NCI-H345 (cell line): ENCODE results near the gene ADAM12.

Experiments
- DNase-seq: peaks from one replicate; lab custom pipeline; 2025; lab: John Stamatoyannopoulos, UW

ADAM12 gene

DNA sequence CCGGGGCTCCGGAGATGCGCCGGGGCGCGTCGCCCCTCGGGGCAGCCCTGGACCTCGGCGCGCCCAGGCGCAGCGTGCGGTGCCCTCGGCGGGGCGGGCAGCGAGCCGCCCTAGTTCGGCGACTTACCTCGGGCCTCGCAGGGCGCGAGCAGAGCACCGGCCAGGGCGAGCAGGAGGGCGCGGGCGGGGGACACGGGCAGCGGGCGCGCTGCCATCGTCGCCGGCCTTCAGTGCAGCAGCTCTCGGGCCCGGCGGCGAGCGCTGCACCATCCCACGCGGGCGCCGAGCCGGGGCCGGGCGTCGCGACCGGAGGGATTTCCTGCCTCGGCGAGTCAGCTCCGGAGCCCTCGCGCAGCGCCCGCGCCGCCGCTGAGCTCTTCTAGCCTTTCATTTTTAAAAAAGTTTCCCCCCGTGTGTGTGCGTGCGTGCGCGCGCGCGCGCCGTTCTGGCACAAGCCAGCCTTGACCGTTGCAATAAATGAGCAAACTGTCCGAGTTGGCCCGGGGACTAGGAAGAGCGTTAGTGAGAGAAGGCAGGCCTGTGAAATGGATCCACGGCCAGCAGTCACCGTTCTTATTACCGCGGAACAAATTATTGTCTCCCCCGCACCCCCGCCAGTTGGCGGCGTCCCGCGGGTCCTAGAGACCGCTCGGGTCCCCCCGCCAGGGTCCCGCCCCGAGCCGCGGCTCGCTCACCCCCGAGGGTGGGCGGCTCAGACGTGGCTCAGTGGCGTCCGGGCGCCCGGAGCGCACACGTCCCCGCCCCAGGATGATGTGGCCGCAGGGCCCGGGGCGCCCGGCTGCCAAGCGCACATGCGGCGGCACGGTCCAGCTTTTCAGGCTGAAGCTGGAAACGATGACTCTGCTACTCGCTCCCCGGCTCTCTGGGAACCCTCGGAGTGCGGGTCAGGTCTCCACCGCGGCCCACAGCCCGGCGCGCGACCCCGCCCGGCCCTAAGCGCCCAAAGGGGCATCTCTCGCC is at the start of gene ADAM12:
ADAM12 (minus strand) TSS at position 547 of the 981 bp plus-strand sequence; CDS start at position 215, 332 bp downstream.
- no peak for DNase-seq

GRCh38 chr10:126437635-126438406 is 49.5 kb upstream of the ADAM12 start:
- peak; percentile 30 for DNase-seq

DNA sequence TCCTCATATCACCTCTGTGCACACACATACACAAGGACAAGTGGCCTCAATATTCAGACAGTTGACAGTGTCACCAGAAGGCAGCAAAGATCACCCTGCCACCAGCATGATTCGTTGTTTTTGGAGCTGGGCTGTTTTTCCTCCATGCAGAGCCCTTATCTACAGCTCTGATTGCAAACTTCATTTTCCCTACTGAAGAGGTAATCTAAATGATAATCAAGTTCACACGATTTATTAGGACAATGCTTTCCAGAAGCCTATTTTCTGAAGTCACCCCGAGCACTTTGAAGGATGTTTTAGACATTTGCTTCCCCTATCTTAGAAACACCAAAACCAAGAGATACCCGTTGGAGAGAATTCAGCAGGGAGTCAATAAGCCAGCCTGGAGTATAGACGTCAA is 46.0 kb upstream of the ADAM12 start:
- DNase-seq: no peak

DNA sequence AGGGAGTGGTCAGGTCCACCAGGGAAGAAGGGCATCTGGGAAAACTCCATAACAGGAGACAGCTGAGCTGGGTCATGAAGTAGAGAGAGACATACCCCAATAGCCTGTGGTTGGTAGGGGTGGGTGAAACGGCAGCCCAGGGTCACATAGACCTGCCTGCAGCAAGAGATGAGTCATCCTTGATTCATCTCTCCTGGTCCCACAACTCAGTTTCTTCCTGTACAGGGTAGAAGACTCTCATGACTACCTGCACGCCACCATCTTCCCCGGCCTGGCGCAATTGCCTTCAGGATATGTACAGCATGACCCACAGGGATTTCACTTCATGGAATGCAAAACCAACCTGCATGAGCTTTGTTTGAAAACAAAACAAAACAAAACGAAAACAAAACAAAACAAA is 45.1 kb upstream of the ADAM12 start:
- DNase-seq: no peak

- DNase-seq: no peak
Measured at GRCh38 chr10:126432507-126432906, 44.2 kb upstream of the ADAM12 start.

DNA sequence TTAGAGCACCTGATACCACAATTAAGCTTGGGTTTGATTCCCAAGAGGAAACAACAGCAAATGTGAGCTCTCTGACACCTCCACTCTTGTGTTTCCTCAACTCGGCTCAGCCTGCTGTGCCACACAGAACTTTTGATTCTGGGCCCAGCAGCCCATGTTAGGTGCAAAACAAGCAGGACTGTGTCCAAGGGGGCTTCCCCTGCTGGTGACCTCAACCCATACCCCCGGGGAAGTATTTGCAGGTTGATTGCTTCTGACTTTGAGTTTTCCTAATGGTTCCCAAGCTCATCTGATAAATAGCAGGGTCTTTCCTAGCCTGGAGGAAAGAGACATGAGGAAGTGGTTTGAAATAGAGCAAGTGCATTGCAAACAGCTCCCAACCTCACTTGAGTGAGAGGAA is 43.5 kb upstream of the ADAM12 start:
- no peak for DNase-seq

DNA sequence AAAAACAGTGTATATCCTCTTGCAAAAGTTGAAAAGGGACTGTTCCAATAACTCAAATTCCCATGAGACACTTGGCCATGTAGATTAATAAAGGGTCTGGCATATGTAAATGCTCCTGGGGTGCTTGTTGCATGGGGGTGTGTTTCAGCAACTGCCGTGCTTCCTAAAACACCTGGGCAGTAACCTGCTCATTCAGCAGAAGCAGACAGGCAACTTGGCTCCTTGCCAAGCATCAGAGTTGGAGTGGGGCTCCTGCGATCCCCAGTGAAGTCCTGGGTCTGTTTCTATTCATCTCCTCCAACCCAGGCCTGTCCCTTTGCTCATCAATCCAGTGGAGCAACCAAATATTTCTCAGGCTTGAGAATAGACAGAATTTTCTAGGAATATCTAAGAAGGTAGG is 42.2 kb upstream of the ADAM12 start:
- peak; percentile 59 for DNase-seq

DNA sequence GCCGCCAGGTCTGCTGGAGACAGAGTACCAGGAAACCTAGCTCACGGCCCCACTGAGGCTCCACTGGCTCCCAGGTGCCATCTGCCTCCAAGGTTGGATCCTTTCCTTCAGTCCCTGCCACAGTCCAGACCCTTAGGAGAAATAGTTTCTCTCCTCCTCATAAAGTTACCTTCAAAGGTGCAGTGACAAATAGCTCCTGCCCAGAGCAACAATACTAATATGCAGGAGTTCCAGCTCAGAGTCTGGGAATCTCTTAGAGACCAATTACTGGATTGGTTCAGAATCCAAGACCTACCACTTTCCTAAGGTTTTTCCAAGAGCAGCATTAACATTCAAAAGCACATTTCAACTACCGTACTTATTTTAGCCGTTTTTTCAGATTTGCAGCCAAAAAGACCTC is 41.0 kb upstream of the ADAM12 start:
- no peak for DNase-seq

GRCh38 chr10:126425489-126426065 is 37.3 kb upstream of the ADAM12 start:
- no peak for DNase-seq

GRCh38 chr10:126425032-126425431 is 36.8 kb upstream of the ADAM12 start:
- DNase-seq: no peak

- no peak for DNase-seq
Measured at GRCh38 chr10:126423732-126424491, 35.6 kb upstream of the ADAM12 start.

GRCh38 chr10:126422567-126422966 is 34.3 kb upstream of the ADAM12 start:
- DNase-seq: no peak

DNA sequence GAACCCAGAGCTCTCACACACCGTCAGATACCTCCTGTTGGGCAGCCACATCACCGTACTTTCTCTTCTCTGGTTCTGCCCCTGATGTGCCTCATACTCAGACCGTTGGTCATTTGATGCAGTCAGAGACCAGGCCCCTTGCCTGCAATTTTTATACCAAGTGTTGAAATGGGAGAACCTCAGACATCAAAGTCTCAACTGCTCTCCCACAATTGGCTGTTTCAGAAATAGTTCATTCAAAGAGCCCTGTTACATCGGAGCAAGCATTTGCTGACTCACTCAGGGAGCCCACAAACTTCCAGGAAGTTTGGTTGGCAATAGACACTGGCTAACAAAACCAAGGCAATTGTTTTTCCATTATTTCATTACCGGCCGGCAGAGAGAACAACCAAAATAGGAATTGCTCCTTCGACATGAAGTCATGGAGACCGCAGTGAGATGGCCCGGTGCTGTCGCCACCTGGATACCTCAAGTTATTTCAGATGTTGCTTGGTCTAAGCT is 33.5 kb upstream of the ADAM12 start:
- no peak for DNase-seq

DNA sequence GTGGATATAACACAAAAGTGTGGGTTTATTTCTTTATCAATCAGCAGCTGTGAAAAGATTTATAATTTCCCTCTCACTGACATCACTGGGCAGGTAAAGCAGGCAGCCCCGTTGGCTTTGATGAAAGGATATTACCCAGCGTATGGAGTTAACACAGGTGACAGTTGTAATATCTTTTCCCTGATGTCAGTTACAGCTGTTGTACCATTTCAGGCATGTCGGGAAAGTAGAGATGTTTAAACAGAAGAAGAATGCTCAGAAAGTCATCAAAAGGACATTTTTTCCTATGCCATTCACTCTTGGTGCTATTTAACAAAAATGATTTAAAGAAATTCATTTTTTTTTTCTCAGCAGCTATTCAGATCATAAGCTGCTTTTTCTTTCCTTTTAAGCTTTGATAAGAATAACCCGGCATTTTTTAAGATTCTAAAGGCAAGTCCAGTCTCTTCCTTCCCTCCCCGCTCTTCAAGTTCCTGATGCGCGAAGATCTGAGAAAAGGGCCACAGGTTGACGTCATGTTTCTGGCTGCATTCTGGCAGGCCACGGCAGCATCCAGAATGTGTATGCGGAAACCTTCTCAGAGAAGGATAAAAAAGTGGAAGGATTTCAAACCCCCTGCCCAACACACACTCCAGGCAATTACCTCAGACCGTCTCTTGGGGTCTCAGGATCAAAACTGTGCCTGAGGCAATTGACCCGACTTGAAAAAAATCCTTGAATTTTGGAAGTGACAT is 32.5 kb upstream of the ADAM12 start:
- DNase-seq: no peak

DNA sequence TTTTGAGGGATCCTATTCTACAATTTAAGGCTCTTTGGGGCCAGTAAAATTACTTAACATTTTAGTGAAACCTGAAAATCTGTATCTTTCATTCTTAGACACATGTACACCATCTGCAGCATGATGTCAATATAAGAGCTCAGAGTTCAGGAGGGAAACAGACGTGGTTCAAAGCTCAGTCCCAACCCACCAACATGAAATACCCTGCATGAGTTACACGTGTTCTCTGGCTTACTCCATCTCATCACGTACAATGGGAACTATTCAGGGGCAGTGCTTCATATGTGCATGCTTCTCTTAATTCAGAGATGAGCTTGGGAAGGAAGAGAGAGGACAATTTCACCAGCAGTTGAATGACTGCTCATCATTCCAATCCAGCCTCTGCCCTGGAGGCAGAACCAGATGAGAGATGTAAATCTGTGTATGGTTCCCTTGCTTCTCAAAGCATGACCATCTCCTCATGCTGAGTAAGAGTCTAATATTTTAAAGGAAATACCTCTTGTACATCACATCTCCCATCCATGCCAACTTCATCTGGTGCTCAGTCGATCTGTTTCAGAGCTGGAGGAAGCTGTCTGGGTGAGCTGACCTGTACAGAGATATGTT is 29.0 kb upstream of the ADAM12 start:
- no peak for DNase-seq

GRCh38 chr10:126409821-126410220 is 21.5 kb upstream of the ADAM12 start:
- DNase-seq: no peak

DNA sequence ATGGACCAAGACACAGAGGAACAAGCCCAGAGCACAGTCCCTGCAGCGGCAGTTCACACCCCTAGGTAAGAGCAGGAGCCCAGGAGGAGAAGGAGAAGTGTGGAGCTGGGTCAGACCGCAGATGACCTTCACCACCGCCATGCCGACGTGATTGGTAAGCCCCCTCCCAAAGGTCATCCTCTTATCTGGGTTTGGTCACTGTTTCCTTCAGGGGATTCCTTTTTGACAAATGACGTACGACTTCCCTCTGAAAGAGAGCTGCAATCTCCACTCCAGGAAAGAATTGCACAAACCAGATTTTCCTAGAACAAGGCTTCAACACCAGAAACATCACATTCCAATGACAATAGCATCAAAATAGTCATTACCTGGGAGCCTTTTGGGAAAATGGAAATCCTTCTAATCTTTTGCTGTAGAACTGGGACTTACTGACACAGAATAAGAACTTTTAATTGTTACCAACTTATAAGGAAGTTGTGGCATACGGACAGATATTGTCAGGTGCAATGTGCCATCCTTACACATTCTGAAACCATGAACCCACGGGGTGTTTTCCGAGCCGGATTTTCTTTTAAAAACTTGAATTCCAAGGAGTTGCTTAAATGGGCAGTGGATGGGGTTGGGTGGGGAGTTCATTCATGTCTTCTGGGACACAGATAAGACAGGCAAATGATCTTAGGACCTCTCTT is 20.8 kb upstream of the ADAM12 start:
- DNase-seq: no peak

- DNase-seq: no peak
Measured at GRCh38 chr10:126407831-126408230, 19.6 kb upstream of the ADAM12 start.

DNA sequence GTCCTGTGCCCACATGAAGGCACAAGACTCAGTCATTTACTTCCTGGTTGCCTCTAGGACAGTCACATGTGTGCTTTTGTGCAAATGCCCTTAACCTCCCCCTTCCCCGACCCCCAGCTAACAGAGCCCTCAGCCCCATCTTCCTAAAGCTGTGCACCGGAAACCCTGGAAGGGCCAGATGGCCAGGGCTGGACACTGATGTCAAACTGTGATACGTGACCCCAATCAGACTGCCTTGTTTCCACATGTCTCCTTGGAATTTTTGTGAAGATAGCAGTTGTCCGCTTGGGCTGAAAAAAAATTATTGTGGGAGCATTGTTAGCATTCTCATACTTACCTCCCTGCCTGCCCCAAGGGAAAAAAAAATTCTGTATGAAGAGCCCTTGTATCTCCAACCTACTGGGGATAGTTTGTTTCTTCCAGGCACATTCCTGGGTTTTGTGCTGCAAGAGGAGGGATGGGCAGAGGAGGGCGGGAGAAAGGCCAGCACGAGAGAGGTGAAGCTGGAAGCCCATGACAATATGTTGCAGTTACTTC is 17.0 kb upstream of the ADAM12 start:
- DNase-seq: no peak
